Memory B cell (primary cell): ENCODE data around the gene SLFNL1.

Experiments
- ATAC-seq: fragments of 150-1000 bp; cut with Tn5 transposase; 2 replicates; pipeline ENCODE4 v1.10.0; 2021; ENCODE audit warnings: low read depth, mild to moderate bottlenecking, moderate library complexity
- DNase-seq, 2 donors: peaks; one replicate each; pipeline ENCODE4 v3.0.0; 2022; ENCODE audit warnings: low spot score in 2 of 2
- H3K27ac Mint-ChIP-seq: one replicate; pipeline ENCODE4 v1.8.0; 2022; ENCODE audit warnings: mild to moderate bottlenecking, moderate library complexity, mixed read lengths
- H3K27me3 Mint-ChIP-seq: one replicate; pipeline ENCODE4 v1.8.0; 2022; ENCODE audit warnings: mixed read lengths
- H3K36me3 Mint-ChIP-seq: one replicate; pipeline ENCODE4 v1.8.0; 2022; ENCODE audit warnings: mild to moderate bottlenecking, mixed read lengths
- H3K4me1 Mint-ChIP-seq: one replicate; pipeline ENCODE4 v1.8.0; 2022; ENCODE audit warnings: mixed read lengths
- H3K4me3 Mint-ChIP-seq: one replicate; pipeline ENCODE4 v1.8.0; 2022; ENCODE audit warnings: mild to moderate bottlenecking, moderate library complexity, mixed read lengths
- H3K9me3 Mint-ChIP-seq: one replicate; pipeline ENCODE4 v1.8.0; 2022; ENCODE audit warnings: mixed read lengths

Gene SLFNL1

GRCh38 chr1:41030872-41031616 lies 9.5 kb upstream of the SLFNL1 start:
- ATAC-seq (no peak), DNase-seq (no peak)
- no peaks in the 10 kb centered on the region for H3K27me3 Mint-ChIP-seq
- H3K4me1 Mint-ChIP-seq: peaks cover 10% of the 10 kb centered on the region
- peaks cover 32% of the 10 kb centered on the region for H3K36me3 Mint-ChIP-seq
- no peak overlapping the region for H3K4me3 Mint-ChIP-seq
- peaks cover 2% of the 10 kb centered on the region for H3K9me3 Mint-ChIP-seq
- H3K27ac Mint-ChIP-seq: no peak overlapping the region

DNA sequence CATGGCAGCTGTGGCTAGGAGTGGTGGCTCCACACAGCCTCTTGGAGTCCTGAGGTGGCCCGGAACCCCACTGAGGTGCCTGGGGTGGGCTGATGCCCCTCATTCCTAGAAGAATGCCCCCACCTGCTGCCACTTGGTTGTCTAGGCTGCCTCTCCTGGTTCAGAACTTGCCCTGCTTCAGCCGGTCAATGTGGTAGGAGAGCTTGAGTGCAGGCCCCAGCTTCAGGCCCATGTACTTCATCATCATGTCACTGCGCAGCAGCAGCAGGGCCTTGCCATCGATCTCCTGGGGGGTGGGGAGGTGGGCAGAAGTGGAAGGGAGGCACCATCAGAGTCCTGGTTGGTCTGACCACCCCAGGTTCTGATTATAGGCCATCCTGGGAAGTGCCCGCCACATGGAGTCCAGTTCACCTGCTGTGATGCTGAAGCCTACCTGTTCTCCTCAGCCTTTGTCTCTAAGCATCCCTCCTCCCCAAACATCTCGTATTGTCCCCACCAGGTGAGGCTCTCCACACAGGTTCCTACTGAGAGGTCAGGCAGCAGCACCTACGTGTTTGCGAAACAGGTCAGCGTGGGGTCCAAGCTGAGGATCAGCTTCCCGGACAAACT lies 6.6 kb upstream of the SLFNL1 start:
- Mint-ChIP-seq H3K9me3 (peaks cover 2% of the 10 kb centered on the region), H3K27ac (peak overlapping the region; percentile 53), H3K4me1 (peaks cover 19% of the 10 kb centered on the region), H3K4me3 (no peak overlapping the region), H3K36me3 (peaks cover 29% of the 10 kb centered on the region), H3K27me3 (no peaks in the 10 kb centered on the region)
- ATAC-seq: no peak
- no peak for DNase-seq

DNA sequence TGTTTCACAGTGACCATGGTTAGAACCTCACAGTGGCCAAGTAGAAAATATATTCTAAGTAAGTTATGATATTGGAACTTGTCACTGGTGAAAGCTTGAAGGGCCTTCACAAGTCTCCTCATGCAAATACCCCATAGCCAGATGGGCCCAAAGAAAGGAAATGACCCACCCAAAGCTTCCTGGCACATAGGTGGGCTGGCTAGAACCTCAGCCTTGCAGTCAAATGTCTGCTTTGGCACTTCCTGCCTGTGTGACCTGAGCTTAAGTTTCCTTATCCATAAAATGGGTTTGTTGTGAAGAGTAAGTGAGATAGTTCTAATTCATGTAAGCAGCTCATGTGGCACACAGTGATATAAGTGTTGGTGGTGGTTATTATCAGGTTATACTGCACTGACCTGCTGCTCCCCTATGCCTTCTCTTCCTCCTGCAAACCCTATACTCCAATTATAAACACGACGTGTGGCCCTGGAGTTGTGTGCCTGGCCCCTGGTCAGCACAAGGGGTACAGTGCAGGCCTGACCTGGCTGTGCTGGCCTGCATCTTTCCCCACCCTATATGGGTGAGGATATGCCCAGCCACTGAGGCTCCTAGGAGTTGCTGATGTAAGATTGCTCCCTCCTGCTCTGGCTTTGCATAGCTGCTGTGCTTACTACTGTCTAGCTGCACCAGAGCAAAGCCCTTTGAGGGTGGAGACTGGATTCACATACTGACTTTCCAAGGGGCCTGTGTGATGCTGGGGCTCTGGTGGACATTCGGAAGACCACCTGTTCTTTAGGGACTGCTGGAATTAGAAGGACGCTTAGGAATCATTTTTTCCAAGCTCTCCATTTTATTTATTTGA lies 4.7 kb upstream of the SLFNL1 start:
- H3K4me1 Mint-ChIP-seq: peaks cover 18% of the 10 kb centered on the region
- H3K36me3 Mint-ChIP-seq: peaks cover 24% of the 10 kb centered on the region
- no peaks in the 10 kb centered on the region for H3K27me3 Mint-ChIP-seq
- peak overlapping the region; percentile 41 for H3K4me3 Mint-ChIP-seq
- ATAC-seq: peak; percentile 67
- DNase-seq: no peak
- peak overlapping the region; percentile 89 for H3K27ac Mint-ChIP-seq
- H3K9me3 Mint-ChIP-seq: no peaks in the 10 kb centered on the region

DNA sequence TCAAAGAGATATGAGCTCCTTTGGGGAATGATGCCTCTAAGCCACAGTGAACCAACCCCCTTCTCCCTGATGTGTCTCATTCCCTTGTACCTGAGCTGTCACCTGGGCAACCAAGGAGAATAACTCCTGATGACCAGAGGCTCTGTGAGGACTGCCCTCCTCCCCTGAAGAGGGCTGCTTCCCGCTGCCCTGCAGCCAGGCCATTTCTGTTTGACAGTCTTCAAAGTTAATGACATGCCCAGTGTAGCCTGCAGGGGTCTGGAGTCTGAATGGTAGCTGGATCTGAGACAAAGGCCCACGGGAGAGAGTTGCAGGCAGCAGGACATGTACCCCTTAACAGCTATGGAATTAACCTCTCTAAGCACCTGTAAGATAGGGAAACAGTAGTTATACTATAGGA lies 3.4 kb upstream of the SLFNL1 start:
- no peak for ATAC-seq
- H3K27ac Mint-ChIP-seq: peak overlapping the region; percentile 60
- peaks cover 18% of the 10 kb centered on the region for H3K36me3 Mint-ChIP-seq

DNA sequence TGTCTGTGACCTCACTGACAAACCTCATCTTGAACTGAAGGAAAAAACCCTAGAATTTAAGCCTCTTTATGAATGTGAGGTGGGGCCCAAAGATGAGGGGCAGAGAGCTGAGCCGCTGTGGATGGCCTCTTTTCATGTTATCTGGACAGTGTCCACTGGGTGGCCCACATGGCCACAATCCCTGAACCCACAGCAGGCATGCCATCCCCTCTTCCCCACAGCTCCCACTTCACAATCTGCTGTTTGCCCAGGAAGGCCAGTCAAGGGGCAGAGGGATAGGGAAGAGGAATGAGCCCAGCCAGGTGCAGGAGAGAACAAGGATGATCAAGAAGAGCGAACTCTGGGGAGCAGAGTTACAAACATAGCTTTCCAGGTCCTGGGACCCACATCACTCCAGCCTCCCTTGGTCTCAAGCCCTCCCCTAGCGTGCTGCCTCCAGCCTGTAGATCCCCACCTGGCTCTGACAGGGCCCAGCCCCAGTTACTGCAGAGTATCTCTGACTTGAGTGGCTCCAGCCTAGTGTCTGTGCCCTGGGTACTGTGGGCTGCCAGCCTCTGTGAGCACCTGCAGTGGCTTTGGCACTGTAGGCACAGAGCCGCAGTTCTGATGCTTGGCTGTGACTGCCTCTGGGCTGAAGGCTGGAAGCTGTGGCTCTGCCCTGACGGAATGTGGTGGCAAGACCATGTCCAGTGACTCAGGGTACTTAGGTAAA lies 1.9 kb upstream of the SLFNL1 start:
- ATAC-seq (no peak), DNase-seq (no peak)
- peaks cover 23% of the 10 kb centered on the region for H3K4me1 Mint-ChIP-seq
- H3K36me3 Mint-ChIP-seq: peaks cover 11% of the 10 kb centered on the region
- H3K4me3 Mint-ChIP-seq: no peak overlapping the region
- no peaks in the 10 kb centered on the region for H3K27me3 Mint-ChIP-seq
- H3K27ac Mint-ChIP-seq: peak overlapping the region; percentile 50
- H3K9me3 Mint-ChIP-seq: no peaks in the 10 kb centered on the region

More for the DNA sequence above, 3.4 kb upstream of the SLFNL1 start:
- no peak overlapping the region for H3K4me3 Mint-ChIP-seq
- no peaks in the 10 kb centered on the region for H3K27me3 Mint-ChIP-seq
- H3K4me1 Mint-ChIP-seq: peaks cover 18% of the 10 kb centered on the region
- no peaks in the 10 kb centered on the region for H3K9me3 Mint-ChIP-seq
- DNase-seq: no peak

DNA sequence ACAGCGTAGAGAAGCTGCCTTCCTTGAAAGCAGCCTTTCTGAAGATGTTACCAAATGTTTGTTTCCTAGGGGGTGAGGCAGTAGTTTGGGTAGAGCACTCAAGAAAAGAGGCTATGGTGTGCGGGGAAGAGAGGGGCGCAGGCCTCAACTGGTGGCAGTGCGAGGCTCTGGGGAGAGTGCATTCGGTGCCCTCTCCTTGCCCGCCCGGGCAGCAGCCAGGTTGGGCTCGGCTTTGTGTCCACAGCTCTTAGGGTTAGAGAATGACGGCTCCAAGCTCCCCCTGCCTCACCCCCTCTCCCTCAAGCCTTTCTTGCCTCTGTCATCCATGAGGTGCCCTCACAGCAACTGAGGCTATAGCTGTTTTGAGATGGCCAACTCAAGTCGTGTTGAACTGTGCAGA lies 899 bp upstream of the SLFNL1 start:
- peaks cover 23% of the 10 kb centered on the region for H3K4me1 Mint-ChIP-seq
- H3K4me3 Mint-ChIP-seq: no peak overlapping the region
- H3K9me3 Mint-ChIP-seq: no peaks in the 10 kb centered on the region
- no peak overlapping the region for H3K27ac Mint-ChIP-seq
- no peaks in the 10 kb centered on the region for H3K27me3 Mint-ChIP-seq
- H3K36me3 Mint-ChIP-seq: peaks cover 4% of the 10 kb centered on the region
- DNase-seq (no peak), ATAC-seq (no peak)

DNA sequence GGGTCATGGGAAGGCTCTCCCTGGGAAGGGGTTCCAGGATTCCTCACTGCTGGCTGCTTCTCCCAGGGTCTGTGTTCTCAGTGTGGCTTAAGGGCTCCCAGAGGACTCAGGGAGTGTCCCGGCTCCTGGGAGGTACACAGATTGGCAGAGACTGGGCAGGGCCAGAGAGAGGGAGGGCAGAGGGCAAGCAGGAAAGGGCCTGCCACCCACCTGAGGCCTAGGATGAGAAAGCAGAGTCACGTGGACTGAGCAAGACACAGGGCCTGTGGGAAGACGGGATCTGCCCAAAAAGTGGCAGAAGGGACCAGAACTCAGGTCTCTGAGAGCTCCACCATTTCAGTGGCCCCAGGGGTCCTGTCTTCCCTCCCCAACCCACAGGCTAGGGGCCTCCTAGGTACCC lies 871 bp downstream of the SLFNL1 start:
- DNase-seq: no peak
- peaks cover 16% of the 10 kb centered on the region for H3K4me1 Mint-ChIP-seq
- ATAC-seq: no peak
- H3K27ac Mint-ChIP-seq: no peak overlapping the region
- no peaks in the 10 kb centered on the region for H3K9me3 Mint-ChIP-seq
- no peaks in the 10 kb centered on the region for H3K27me3 Mint-ChIP-seq
- H3K36me3 Mint-ChIP-seq: peaks cover 8% of the 10 kb centered on the region
- no peak overlapping the region for H3K4me3 Mint-ChIP-seq

GRCh38 chr1:41020109-41020576 lies 1.4 kb downstream of the SLFNL1 start:
- H3K4me1 Mint-ChIP-seq: peaks cover 12% of the 10 kb centered on the region
- H3K4me3 Mint-ChIP-seq: no peak overlapping the region
- ATAC-seq (no peak), DNase-seq (no peak)
- H3K27me3 Mint-ChIP-seq: no peaks in the 10 kb centered on the region
- H3K27ac Mint-ChIP-seq: no peak overlapping the region
- peaks cover 8% of the 10 kb centered on the region for H3K36me3 Mint-ChIP-seq
- H3K9me3 Mint-ChIP-seq: no peaks in the 10 kb centered on the region

GRCh38 chr1:41019353-41019745 lies 2.2 kb downstream of the SLFNL1 start:
- H3K9me3 Mint-ChIP-seq: no peaks in the 10 kb centered on the region
- peak overlapping the region; percentile 65 for H3K27ac Mint-ChIP-seq
- no peaks in the 10 kb centered on the region for H3K27me3 Mint-ChIP-seq
- peaks cover 5% of the 10 kb centered on the region for H3K36me3 Mint-ChIP-seq
- H3K4me3 Mint-ChIP-seq: no peak overlapping the region
- DNase-seq: no peak
- no peak for ATAC-seq
- peaks cover 14% of the 10 kb centered on the region for H3K4me1 Mint-ChIP-seq

- ATAC-seq (no peak), DNase-seq (no peak)
- H3K4me1 Mint-ChIP-seq: peaks cover 14% of the 10 kb centered on the region
- no peak overlapping the region for H3K27ac Mint-ChIP-seq
- no peak overlapping the region for H3K4me3 Mint-ChIP-seq
- no peaks in the 10 kb centered on the region for H3K27me3 Mint-ChIP-seq
- no peaks in the 10 kb centered on the region for H3K9me3 Mint-ChIP-seq
- peaks cover 5% of the 10 kb centered on the region for H3K36me3 Mint-ChIP-seq
Observed at GRCh38 chr1:41018018-41018410, 3.5 kb downstream of the SLFNL1 start.

GRCh38 chr1:41017141-41018017 lies 4.1 kb downstream of the SLFNL1 start:
- no peak overlapping the region for H3K4me3 Mint-ChIP-seq
- ATAC-seq: no peak
- peaks cover 5% of the 10 kb centered on the region for H3K36me3 Mint-ChIP-seq
- no peaks in the 10 kb centered on the region for H3K27me3 Mint-ChIP-seq
- no peak overlapping the region for H3K27ac Mint-ChIP-seq
- no peak for DNase-seq
- peaks cover 14% of the 10 kb centered on the region for H3K4me1 Mint-ChIP-seq
- H3K9me3 Mint-ChIP-seq: no peaks in the 10 kb centered on the region

DNA sequence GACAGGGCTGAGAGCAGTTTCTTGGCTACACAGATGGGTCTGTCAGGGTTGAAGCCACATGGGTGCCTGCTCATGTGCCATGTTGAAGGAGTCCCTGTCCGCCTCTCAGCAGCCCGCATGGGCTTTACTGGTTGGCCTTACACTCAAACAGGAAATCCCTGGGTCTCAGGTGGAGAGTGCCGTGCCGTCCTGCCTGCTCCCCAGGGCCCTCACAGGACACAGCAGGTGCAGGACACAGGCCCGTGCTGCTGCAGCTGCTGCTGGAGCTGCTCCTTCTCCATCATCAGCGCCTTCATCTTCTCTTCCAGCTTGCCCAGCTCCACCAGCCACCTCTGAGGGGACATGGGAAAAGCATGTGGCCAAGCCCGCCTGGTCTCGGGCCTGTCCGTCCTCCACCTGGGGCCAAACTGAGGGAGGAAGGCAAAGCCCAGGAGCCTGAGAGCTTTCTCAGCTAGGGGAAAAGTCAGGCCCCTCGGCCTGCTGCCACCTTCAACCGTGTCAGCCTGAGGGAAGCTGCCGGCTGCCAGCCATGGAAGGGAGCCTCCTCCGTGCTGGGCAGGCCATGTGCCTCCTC lies 5.5 kb downstream of the SLFNL1 start:
- Mint-ChIP-seq H3K4me1 (peaks cover 12% of the 10 kb centered on the region), H3K9me3 (no peaks in the 10 kb centered on the region), H3K27ac (peak overlapping the region; percentile 45), H3K4me3 (no peak overlapping the region), H3K36me3 (peaks cover 13% of the 10 kb centered on the region), H3K27me3 (no peaks in the 10 kb centered on the region)
- no peak for ATAC-seq
- no peak for DNase-seq
